Measurements from ENCODE around the gene FGD2.
"Not testable (repeated sequence)": the region's sequence is repeated elsewhere in the genome, so short reads cannot be mapped to it uniquely, and the experiment has no call there.

The FGD2 gene

GRCh38 chr6:37039958-37040357 is 34.5 kb downstream of the FGD2 start:
- no peak for TF ChIP-seq CTCF (IDR thresholded peaks at IDR 0.05; ENCODE audit: low read depth, low read length)
- DNase-seq (ENCODE audit: extremely low read depth, low read depth), result no peak

- DNase-seq (ENCODE audit: extremely low read depth, low read depth), result no peak
- TF ChIP-seq CTCF (IDR thresholded peaks at IDR 0.05; ENCODE audit: low read depth, low read length), result no peak
Measured at GRCh38 chr6:37041521-37041920, 36.1 kb downstream of the FGD2 start.

GRCh38 chr6:37042150-37042549 is 36.7 kb downstream of the FGD2 start:
- no peak for DNase-seq (ENCODE audit: extremely low read depth, low read depth)
- no peak for TF ChIP-seq CTCF (IDR thresholded peaks at IDR 0.05; ENCODE audit: low read depth, low read length)

- not testable (repeated sequence) for DNase-seq (ENCODE audit: extremely low read depth, low read depth)
Measured at GRCh38 chr6:37043091-37043490, 37.6 kb downstream of the FGD2 start.

GRCh38 chr6:37047346-37047688 is 41.9 kb downstream of the FGD2 start:
- no peak for DNase-seq (ENCODE audit: extremely low read depth, low read depth)
- no peak for TF ChIP-seq CTCF (IDR thresholded peaks at IDR 0.05; ENCODE audit: low read depth, low read length)

GRCh38 chr6:37047689-37048402 is 42.4 kb downstream of the FGD2 start:
- no peak for DNase-seq (ENCODE audit: extremely low read depth, low read depth)
- TF ChIP-seq CTCF (IDR thresholded peaks at IDR 0.05; ENCODE audit: low read depth, low read length), result no peak

GRCh38 chr6:37048403-37048850 is 43.0 kb downstream of the FGD2 start:
- DNase-seq (ENCODE audit: extremely low read depth, low read depth), result no peak
- TF ChIP-seq CTCF (IDR thresholded peaks at IDR 0.05; ENCODE audit: low read depth, low read length), result no peak

Measured in AG09319 (cell line).